SK-N-SH (cell line): ENCODE results near the gene ESYT1. TPM values are rescaled to one million over a fixed set of nuclear protein-coding genes. Genes with fewer than 3 reads are reported as not detected.

Experiments
- FOSL2 ChIP-seq: IDR thresholded peaks from 2 replicates; pipeline ENCODE4 v1.4.0; 2012; ENCODE audit warnings: low read depth, mild to moderate bottlenecking, moderate library complexity, borderline replicate concordance
- GATA2 ChIP-seq: sonication (generic); formaldehyde crosslinking; IDR thresholded peaks from 2 replicates; pipeline ENCODE4 v1.5.0; 2020; ENCODE audit warnings: mild to moderate bottlenecking, missing genetic modification reagents
- MAX ChIP-seq: IDR thresholded peaks from 2 replicates; pipeline ENCODE4 v1.4.0; 2012; ENCODE audit warnings: low read depth
- MXI1 ChIP-seq: IDR thresholded peaks from 2 replicates; pipeline ENCODE4 v1.6.1; 2012; ENCODE audit warnings: mild to moderate bottlenecking, low read depth, low read length, improper control_type of control experiment
- NRF1 ChIP-seq: IDR thresholded peaks from 2 replicates; pipeline ENCODE4 v1.6.1; 2012; ENCODE audit warnings: low read depth, mild to moderate bottlenecking, low read length
- RAD21 ChIP-seq: IDR thresholded peaks from 2 replicates; pipeline ENCODE4 v1.6.1; 2012; ENCODE audit warnings: mild to moderate bottlenecking, low read length
- RCOR1 ChIP-seq: fragments of 150-350 bp; IDR thresholded peaks from 2 replicates; pipeline ENCODE4 v1.6.1; 2017; ENCODE audit warnings: antibody characterized with exemption, low read length
- REST ChIP-seq: IDR thresholded peaks from 2 replicates; pipeline ENCODE4 v1.6.1; 2012; ENCODE audit warnings: mild to moderate bottlenecking, low read depth, low read length, moderate library complexity
- RXRA ChIP-seq: IDR thresholded peaks from 2 replicates; pipeline ENCODE4 v1.4.0; 2012; ENCODE audit warnings: low read depth, mild to moderate bottlenecking, borderline replicate concordance
- SIN3A ChIP-seq: IDR thresholded peaks from 2 replicates; pipeline ENCODE4 v1.6.1; 2012; ENCODE audit warnings: low read depth, mild to moderate bottlenecking, low read length, moderate library complexity, borderline replicate concordance
- TCF12 ChIP-seq: IDR thresholded peaks from 2 replicates; pipeline ENCODE4 v1.4.0; 2012
- TEAD4 ChIP-seq: IDR thresholded peaks from 2 replicates; pipeline ENCODE4 v1.4.0; 2012; ENCODE audit warnings: mild to moderate bottlenecking, borderline replicate concordance; ENCODE audit not compliant: insufficient read depth
- ZBTB33 ChIP-seq: IDR thresholded peaks from 2 replicates; pipeline ENCODE4 v1.4.0; 2012; ENCODE audit warnings: low read depth, borderline replicate concordance
- polyA plus RNA-seq, 3 experiments: library from polyadenylated mRNA; depleted of rRNA; stranded (reverse); fragments of >200 nt; gene quantifications; 2 replicates each; pipeline ENCODE4 v1.2.3, GENCODE V29; 2012
- TF ChIP-seq, protein P1 (sequence below): fragments of 200-600 bp; sonication (generic); IDR thresholded peaks from 2 replicates; pipeline ENCODE4 v1.6.1; 2017; ENCODE audit warnings: antibody characterized with exemption, mild to moderate bottlenecking, moderate library complexity

Gene ESYT1
- polyA plus RNA-seq, 1 of the 3 experiments (the other 2 are of a cell fraction): 132 TPM

- TF ChIP-seq REST (no peak), RAD21 (no peak), NRF1 (no peak), TEAD4 (no peak), SIN3A (0 out of 2 replicates have a peak, but pooled peaks have one; percentile 63), MXI1 (no peak), MAX (peak; percentile 69), TCF12 (no peak), RCOR1 (no peak), RXRA (no peak), FOSL2 (peak; percentile 86), GATA2 (no peak), ZBTB33 (no peak)
- TF ChIP-seq, protein P1, sequence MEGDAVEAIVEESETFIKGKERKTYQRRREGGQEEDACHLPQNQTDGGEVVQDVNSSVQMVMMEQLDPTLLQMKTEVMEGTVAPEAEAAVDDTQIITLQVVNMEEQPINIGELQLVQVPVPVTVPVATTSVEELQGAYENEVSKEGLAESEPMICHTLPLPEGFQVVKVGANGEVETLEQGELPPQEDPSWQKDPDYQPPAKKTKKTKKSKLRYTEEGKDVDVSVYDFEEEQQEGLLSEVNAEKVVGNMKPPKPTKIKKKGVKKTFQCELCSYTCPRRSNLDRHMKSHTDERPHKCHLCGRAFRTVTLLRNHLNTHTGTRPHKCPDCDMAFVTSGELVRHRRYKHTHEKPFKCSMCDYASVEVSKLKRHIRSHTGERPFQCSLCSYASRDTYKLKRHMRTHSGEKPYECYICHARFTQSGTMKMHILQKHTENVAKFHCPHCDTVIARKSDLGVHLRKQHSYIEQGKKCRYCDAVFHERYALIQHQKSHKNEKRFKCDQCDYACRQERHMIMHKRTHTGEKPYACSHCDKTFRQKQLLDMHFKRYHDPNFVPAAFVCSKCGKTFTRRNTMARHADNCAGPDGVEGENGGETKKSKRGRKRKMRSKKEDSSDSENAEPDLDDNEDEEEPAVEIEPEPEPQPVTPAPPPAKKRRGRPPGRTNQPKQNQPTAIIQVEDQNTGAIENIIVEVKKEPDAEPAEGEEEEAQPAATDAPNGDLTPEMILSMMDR: peak; percentile 6; the same call in 1 of the 2 replicates
These were observed 48.1 kb upstream of the ESYT1 start, which contains the start of gene ERBB3 (continued) for GRCh38 chr12:56079723-56080555.
